Subcutaneous adipose tissue (tissue), 4 donors: ENCODE results near the gene PHACTR2. TPM values are rescaled to one million over a fixed set of nuclear protein-coding genes. Genes with fewer than 3 reads are reported as not detected.

Source experiments
- CTCF ChIP-seq: fragments of 450-650 bp; IDR thresholded peaks from one replicate; pipeline ENCODE4 v1.5.1; 2016; ENCODE audit warnings: low read depth, mild to moderate bottlenecking, control low read depth, antibody characterized with exemption, moderate library complexity
- total RNA-seq, 4 donors: library from RNA; depleted of rRNA; stranded (reverse); fragments of >200 nt; gene quantifications; one replicate each; pipeline ENCODE4 v1.1.0, GENCODE V29; 2016

The PHACTR2 gene
- total RNA-seq, result 10 to 100 TPM; 45.1 to 73.2 (median 52.8) TPM

- no peak for TF ChIP-seq CTCF
Observed at GRCh38 chr6:143677891-143678791, at the start of gene PHACTR2. TSS of gene PHACTR2 (plus strand) at chr6:143677965. CDS start at chr6:143678164, 199 bp downstream.

- TF ChIP-seq CTCF, result no peak
Observed at GRCh38 chr6:143629104-143630080, 48.4 kb upstream of the PHACTR2 start.

- TF ChIP-seq CTCF, result no peak
Observed at GRCh38 chr6:143632894-143633293, 44.9 kb upstream of the PHACTR2 start.

- TF ChIP-seq CTCF, result no peak
Observed at GRCh38 chr6:143634486-143634885, 43.3 kb upstream of the PHACTR2 start.

GRCh38 chr6:143637691-143638090, 40.1 kb upstream of the PHACTR2 start:
- TF ChIP-seq CTCF, result no peak

GRCh38 chr6:143642403-143642802, 35.4 kb upstream of the PHACTR2 start:
- no peak for TF ChIP-seq CTCF

- TF ChIP-seq CTCF, result no peak
Observed at GRCh38 chr6:143647191-143647590, 30.6 kb upstream of the PHACTR2 start.
